Muscle of back (tissue), 11 donors: Measurements from ENCODE around the gene LGR6. TPM values are rescaled to one million over a fixed set of nuclear protein-coding genes. Genes with fewer than 3 reads are reported as not detected.
"Not testable (repeated sequence)": the region's sequence is repeated elsewhere in the genome, so short reads cannot be mapped to it uniquely, and the experiment has no call there.

ENCODE experiments used
- DNase-seq, 3 donors: peaks; one replicate each; pipeline versions ENCODE4 v3.0.0 to v3.0.0-alpha.2; 2013
- polyA plus RNA-seq, 10 donors: library from polyadenylated mRNA; unstranded; fragments of 120-200 nt; gene quantifications; one replicate each; pipeline ENCODE4 v1.2.1, GENCODE V29; 2013; ENCODE audit not compliant: insufficient read length in 10 of 10

LGR6 gene
- polyA plus RNA-seq, 10 donors = 0.15 to 8.2 (median 0.53) TPM

- DNase-seq = no peak
Observed at GRCh38 chr1:202329891-202330290, 136.3 kb downstream of the LGR6 start.

- DNase-seq = no peak
Observed at GRCh38 chr1:202333861-202334260, 140.3 kb downstream of the LGR6 start.

DNA sequence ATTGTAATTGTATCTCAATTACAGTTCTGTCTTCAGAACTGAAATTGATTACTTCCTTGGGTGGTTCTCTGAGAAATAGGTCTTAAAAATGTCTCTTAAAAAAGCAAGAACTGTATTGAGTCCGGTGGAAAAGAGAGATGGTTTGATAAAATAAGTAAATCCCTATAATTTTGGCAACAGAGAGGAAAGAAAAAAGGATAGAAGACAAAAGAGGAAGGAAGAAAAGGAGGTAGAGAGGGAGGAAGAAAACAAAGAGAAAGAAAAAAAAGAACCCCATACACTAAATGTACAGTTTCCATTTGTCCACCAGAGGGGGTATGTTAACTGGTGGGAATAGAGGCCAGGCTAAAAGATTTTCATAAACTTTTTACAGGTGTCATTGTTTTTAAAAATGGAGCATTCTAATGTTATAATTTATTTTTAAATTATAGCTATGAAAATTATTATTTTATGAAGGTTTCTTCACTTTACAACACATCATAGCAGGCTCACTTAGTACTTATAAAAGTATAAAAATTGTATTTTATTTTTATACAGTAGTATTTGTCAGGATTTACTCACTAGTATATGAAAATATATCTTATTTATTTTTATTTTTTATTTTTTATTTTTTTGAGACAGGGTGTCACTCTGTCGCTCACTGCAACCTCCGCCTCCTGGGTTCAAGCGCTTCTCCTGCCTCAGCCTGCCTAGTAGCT, 150.2 kb downstream of the LGR6 start:
- DNase-seq = peak in 2 of 3 donors; percentile 28 to 55

GRCh38 chr1:202348005-202348508, 154.5 kb downstream of the LGR6 start:
- DNase-seq = no peak

- DNase-seq = peak; percentile 98 to 99 (median 99)
Observed at GRCh38 chr1:202348509-202349205, 155.1 kb downstream of the LGR6 start, which contains the start of gene PPP1R12B. Gene PPP1R12B (plus strand): TSS chr1:202348699. CDS start chr1:202348852, 153 bp downstream.

DNA sequence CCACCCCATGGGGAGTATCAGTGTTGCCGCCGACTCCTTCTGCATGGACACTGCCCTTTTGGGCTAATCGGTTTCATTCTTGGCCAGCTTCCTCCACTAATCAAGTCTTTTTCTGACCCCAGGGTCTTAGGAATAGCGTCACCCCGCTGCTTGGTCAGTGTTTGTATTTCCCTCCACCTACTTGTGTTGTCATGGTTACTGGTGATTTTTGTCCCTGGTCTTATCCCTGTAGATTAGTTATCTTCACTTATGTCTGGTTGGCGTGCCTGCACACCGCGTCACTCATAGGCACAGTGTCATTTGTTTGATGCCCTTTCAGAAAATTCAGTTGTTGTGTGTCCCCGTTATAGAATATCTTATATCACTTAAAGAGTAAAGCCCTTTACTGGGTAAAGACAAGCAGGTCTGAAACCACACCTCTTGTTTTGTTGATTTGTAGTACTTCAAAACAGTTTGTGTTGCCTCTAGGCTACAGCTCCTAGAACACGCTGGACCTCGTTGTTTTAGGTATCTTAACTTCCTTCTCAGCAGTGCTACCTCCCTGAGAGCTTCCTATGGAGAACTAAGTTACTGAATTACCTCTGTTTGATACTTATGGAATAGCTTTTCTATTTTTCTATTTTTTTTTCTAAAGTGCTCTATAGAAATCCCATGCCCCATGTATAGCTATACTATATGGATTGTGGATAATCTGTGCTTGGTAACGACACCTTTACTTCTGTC, 155.8 kb downstream of the LGR6 start:
- peak in 1 of 3 donors; percentile 62 for DNase-seq

GRCh38 chr1:202351725-202352124, 158.1 kb downstream of the LGR6 start:
- no peak for DNase-seq

DNA sequence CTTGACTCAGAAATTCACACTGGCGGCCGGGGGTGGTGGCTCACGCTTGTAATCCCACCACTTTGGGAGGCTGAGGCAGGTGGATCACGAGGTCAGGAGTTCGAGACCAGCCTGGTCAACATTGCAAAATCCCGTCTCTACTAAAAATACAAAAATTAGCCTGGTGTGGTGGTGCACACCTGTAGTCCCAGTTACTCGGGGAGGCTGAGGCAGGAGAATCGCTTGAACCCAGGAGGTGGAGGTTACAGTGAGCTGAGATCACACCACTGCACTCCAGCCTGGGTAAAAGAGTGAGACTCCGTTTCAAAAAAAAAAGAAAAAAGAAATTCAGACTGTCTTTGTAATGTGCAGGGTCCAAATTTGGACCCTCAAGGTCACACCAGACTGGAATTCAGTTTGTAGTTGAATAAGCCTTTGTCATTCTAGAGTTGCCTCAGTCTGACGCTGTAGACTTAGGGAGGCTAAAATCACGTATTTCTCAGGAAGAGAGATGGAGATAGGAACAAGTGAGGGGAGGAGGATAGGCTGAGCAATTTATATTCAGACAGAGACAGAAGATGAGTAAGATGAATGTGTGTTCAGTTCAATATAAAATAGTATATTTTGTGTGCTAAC, 159.1 kb downstream of the LGR6 start:
- not testable (repeated sequence) for DNase-seq

DNA sequence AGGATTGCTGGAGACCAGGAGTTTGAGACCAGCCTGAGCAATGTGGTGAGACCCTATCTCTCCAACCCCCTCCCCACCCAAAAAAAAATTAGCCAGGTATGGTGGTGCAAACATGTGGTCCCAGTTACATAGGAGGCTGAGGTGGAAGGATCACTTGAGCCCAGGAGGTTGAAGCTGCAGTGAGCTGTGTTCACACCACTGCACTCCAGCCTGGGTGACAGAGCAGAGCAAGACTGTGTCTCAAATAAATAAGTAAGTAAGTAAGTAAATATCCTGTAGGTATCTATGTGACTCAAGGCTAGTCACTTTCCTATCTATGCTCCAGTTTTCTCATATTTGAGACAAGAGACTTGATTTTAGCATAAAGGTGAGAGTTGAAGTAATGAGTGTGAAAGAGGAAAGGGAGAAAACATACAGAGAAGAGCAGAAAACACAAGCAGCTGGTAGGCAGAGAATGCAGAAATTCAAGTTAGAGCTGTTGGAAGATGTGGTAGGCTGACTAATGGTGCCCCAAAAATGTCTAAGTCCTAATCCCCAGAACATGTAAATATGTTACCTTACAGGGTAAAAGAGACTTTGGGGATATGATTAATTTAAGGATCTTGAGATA, 162.4 kb downstream of the LGR6 start:
- DNase-seq = no peak

DNA sequence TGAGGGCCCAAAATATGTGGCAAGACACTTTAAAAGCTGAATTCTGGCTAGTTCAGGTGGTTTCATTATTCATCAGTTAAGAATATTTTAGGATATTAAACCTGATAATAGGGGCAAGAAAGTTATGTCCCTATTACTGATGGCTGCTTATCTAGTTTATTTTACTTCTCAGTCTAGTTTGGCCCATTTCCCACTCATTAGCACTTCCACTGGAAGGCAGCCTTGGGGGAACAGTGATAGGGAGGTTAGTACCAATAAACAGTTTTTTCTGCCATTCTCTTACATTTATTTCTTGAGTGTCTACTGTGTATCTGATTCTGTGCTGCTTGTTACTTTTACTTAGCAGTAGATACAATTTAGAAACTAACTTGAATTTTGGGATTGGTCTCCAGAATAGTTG, 163.9 kb downstream of the LGR6 start:
- no peak for DNase-seq

- DNase-seq = no peak
Observed at GRCh38 chr1:202361224-202361623, 167.6 kb downstream of the LGR6 start.

DNA sequence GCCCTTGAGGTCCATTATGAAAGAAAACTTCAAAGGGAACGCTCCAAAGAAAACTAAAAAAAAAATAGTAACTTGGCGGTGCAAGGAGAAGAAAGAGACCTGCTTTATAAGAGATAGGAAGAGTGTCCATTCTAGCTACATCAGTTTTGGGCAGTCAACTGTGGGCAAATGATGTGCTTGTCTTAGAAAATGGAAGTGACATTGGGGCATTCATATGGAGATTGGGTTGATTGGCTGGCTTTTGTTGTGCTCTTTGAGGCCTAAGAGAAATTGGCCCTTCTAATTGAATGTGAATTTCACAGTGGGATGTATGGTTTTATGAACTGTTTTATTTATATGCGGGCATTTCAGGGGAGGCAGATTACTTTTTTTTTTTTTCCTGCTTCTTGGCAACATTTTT, 168.1 kb downstream of the LGR6 start:
- DNase-seq = no peak

DNA sequence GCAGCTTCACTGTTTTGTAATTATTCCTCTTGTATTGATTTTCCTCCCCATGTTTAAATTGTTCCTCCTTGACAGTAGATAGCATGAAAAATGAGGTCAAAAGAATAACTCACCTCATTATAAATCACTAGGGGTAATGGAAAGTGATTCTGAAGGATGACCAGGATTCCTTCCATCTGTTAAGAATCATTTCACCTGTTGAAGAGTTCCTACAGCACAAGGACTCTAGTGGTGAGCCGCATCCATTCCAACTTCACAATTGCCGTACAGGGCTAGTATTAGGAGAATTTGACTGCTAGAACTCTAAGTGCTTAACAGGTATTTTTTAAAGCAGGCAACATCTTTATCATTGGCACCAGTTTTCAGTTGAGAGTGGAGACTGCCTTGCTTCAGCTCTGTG, 168.6 kb downstream of the LGR6 start:
- DNase-seq = no peak

- no peak for DNase-seq
Observed at GRCh38 chr1:202365092-202365815, 171.7 kb downstream of the LGR6 start.

GRCh38 chr1:202367271-202367670, 173.7 kb downstream of the LGR6 start:
- DNase-seq = no peak

Other genes starting within 250 kb of the LGR6 start
- 10 to 100 TPM; 12.8 to 46.5 (median 32.4) TPM for gene LMOD1, start 247.3 kb upstream of the LGR6 start, polyA plus RNA-seq
- gene TIMM17A, start 238.3 kb upstream of the LGR6 start, polyA plus RNA-seq = 10 to 100 TPM; 32.1 to 44.9 (median 40.3) TPM
- gene RNPEP, start 211.2 kb upstream of the LGR6 start, polyA plus RNA-seq = 10 to 100 TPM; 17.7 to 27.3 (median 20.0) TPM
- gene ELF3, start 183.2 kb upstream of the LGR6 start, polyA plus RNA-seq = 1 to 10 TPM in 2 of 10 donors, under 1 TPM in 6, not detected in 2; 0.21 to 1.4 (median 0.60) TPM
- gene GPR37L1, start 70.9 kb upstream of the LGR6 start, polyA plus RNA-seq = under 1 TPM; 0.04 to 0.09 (median 0.07) TPM
- 10 to 100 TPM; 34.3 to 43.1 (median 38.4) TPM for gene ARL8A, start 49.1 kb upstream of the LGR6 start, polyA plus RNA-seq
- 1 to 10 TPM in 4 of 10 donors, under 1 TPM in 6; 0.46 to 3.8 (median 0.78) TPM for gene PTPN7, start 33.2 kb upstream of the LGR6 start, polyA plus RNA-seq
- 10 to 100 TPM; 16.2 to 28.7 (median 22.7) TPM for gene UBE2T, start 148.1 kb downstream of the LGR6 start, polyA plus RNA-seq
- 100 to 1,000 TPM in 1 of 10 donors, 10 to 100 TPM in 9; 50.0 to 108 (median 81.2) TPM for gene PPP1R12B, start 154.9 kb downstream of the LGR6 start, polyA plus RNA-seq